CD4-positive, alpha-beta T cell treated with Interleukin-2 at 100 ng/mL for 4 hours (primary cell): Measurements from ENCODE around the gene HOOK2.
"Not testable (repeated sequence)": the region's sequence is repeated elsewhere in the genome, so short reads cannot be mapped to it uniquely, and the experiment has no call there.

Experiments used
- DNase-seq: peaks from one replicate; pipeline ENCODE4 v3.0.0-alpha.2; 2020; ENCODE audit warnings: low spot score

Gene HOOK2

DNA sequence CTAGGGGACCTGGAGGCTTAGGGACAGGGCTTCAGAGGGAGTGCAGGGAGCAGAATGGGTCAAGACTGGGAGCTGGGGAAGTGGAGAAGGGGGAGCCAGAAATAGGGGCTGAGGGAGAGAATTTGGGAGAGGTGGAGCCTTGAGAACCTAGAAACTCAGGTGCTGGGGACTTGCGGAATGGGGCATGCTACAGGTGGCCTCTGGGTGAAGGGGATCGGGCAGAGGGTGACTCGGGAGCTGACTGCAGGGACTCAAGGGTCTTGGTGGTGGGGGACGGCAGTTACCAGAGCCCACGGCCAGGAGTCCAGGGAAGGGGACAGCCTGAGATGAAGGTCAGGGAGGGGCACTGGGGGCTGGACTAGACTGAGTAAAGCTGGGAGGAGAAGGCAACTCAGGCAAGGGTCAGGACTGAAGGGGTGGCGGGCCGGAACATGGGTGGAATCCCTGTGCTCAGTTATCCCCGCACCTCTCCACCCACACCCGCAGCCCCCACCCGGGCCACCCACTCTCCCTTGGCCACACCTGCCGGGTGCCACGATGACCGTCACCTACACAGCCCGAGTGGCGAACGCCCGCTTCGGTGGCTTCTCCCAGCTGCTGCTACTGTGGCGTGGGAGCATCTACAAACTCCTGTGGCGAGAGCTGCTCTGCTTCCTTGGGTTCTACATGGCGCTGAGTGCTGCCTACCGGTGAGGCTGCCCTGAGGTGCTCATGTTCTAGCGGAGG, 23.1 kb downstream of the HOOK2 start:
- no peak for DNase-seq

DNA sequence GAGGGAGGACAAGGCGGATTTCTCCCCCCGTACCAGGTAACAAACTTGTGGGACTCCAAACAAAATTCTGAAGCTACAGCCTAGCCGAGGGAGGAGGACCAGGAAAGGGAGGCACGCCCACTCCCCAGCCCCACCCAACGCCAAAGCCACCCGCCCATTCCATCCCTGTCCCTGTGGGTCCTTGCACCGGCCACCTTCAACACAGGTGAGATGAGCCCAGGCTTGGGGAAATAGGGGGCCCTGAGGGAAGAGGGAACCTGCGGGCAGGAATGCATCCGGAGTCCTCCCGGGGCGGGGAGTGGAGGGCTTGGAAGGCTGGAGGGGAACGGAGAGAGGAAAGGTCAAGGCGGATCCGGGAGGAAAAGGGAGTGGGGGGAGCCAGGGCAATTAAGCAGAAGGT, 23.7 kb downstream of the HOOK2 start, which contains the start of gene BEST2:
TSS of gene BEST2 (plus strand) at position 157 of the 400 bp plus-strand sequence. CDS start 802 bp downstream, outside the sequence.
- DNase-seq = no peak

DNA sequence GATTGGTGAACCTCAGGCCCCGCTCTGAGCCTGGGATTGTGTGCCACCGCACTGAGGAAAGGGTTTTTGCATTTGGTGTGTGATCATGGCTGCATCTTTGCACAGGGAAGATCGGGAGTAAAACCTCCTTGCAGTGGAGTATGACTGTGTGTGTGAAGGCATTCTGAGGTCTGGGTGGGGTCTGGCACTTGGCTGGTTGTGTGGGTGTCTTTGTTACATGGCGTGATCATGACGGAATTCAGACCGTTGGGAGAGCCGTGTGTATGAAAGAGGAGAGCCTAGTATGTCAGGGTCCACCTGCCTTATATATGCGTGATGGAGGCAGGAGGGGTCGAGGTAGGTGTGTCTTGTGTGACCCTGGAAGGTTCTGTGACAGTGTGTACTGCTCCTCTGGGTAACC, 24.5 kb downstream of the HOOK2 start:
- no peak for DNase-seq

DNA sequence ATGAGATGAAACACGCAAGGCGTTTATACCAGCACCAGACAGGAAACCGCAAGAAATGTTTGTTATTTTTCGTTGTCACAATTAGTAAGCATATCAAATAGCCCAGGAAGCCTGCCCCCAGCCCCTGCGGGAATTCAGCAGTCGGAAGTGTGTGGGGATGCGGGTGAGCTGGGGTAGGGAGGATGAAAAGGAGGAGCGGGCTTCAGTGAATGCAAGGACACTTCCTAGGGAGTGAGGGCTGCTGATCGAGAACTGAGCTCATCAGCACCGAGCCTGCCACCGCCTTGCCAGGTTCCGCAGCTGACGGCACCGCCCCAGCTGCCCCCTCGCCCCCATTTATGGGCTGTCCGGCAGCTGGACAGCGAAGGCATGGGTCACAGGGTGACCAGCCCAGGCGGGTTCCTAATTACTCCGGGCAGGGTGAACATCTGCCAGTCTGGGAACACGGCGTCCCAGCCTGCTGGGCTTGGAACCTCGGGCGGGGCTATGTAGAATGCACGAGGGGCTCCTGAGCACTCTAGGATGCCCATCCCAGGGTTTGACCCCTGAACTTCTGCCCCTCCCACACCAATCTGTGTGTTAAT, 25.3 kb downstream of the HOOK2 start:
- no peak for DNase-seq

DNA sequence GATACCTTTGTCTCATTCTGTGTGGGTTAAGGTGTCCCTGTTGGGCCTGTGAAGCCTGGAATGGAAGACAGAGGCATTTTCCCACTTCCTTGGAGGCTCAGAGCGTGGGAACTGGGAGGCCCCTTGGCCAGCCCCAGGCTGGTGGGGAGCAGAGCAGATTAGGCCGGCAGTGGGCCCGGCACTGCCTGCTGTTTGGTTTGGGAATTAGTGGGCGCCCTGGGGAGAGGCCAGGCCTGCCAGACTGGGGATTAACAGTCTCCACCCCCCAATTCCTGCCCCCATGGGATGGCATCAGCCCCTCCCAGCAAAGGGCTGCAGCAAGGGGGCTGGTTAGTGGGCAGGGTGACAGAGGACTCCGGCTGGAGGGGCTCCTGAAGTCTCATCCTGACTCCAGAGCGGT, 26.9 kb downstream of the HOOK2 start:
- no peak for DNase-seq

DNA sequence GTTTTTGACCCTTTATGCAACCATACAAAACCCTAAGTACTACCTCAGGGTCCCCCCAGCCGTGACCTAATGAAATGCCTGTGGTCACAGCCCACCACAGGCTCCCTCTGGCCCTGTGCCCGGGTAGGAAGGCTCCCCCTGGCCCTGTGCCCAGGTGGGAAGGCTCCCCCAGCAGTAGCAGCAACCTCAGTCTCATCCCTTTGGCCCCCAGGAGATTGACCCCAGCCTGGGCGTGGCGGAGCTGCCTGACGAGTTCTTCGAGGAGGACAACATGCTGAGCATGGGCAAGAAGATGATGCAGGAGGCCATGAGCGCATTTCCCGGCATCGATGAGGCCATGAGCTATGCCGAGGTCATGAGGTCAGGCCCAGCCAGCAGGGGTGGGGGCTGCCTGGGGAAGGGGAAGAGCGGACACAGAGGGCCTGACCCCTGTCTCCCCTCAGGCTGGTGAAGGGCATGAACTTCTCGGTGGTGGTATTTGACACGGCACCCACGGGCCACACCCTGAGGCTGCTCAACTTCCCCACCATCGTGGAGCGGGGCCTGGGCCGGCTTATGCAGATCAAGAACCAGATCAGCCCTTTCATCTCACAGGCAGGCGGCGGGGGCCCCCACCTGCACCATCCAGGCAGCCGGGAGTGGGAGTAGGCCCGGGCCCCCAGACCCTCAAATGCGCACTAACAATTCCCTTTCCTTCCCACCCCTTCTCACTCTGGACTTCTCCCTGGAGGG, 30.0 kb downstream of the HOOK2 start:
- DNase-seq = no peak

DNA sequence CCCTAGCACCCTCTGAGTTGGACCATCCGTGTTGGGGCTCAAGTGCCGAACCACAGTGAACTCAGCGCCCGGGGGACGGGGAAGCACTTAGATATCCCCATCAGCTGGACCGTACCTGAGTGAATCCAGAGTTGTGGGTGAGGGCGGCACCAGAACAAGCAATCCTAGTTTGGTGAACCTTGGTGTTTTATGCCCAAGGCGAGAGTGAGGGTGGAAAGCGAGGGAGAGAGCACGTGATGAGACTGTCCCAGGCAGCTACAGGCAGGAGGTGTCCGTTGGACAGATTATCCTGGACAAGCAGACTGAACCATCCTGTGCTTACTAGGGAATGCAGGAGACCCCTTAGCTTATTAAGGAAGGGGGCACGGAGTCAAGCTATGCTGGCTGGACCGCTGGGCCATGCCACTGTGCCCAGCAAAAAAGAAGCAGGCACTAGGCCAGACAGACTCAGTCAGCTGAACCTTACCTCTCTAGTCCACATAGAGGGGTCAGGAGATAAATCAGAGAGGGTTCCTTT, 37.5 kb downstream of the HOOK2 start:
- DNase-seq = no peak

DNA sequence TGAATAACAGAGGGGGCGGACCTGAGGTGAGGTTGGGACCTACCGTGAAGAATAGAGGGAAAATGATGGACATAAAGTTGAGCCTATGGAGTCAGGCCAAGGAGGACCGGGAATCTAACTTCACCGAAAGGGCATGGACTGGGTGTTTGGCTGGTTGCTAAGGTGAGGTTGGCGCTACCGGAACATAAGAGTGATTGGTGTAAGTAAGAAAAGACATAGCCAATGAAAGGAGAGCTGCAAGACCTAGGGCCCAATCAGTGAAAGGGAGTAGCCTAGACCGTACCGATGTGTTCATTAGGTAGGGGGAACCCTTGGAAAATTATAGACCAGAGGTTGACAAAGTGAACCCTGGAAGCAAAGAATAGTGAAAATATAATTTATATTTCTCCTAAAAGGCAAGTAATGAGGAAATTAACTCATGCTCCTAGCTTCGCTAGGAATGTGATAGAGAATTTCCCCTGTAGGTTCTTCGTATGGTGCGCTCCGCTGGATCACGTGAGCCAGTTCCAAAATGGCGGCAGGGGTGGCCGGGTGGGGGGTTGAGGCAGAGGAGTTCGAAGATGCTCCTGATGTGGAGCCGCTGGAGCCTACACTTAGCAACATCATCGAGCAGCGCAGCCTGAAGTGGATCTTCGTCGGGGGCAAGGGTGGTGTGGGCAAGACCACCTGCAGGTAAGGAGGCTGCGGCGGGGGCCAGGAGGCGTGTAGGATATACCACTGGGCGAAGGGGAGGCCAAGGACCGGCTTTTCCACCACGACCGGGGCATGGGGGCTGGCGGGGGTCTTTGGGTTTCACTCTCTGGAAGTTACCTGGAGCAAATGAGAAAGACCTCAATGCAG, 38.1 kb downstream of the HOOK2 start, which contains the start of gene GET3:
TSS of gene GET3 (plus strand) at position 503 of the 840 bp plus-strand sequence. CDS start at position 512, 9 bp downstream.
- peak; percentile 89 for DNase-seq

DNA sequence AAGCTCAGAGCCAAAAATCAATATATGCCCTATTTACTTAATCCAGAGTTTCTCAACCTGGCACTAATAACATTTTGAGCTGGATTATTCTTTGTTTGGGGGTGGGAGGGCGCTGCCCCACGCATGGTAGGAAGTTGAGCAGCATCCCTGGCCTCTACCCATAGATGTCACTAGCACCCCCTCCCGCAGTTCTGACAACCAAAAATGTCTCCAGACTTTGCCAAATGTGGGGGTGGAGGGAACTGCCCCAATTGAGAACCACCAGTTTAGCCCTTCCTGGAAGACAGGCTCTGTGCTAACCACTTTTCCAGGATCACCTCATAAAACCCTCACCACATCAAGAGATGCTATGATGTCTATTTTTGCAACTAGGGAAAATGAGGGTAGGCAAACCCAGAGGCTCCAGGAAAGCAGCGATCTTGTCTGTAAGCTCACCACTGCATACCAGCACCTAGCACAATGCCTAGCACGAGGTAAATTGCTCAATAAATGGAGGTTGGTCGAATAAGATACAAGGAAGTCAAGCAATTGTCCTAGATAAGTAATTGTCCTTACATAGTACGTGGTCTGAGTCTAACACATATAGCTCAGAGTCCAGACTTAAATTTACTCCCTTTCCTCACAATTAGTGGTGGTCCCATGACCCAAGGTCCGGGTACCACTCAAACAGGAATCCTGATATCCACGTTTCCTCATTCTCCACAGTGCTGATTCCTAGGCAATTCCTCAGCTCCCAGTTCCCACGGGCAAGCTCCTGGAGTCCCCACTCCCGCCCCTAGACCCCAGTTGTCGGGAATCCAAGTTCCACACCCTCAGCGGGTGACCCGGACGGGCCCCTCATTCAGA, 41.8 kb downstream of the HOOK2 start:
- DNase-seq = peak; percentile 50

DNA sequence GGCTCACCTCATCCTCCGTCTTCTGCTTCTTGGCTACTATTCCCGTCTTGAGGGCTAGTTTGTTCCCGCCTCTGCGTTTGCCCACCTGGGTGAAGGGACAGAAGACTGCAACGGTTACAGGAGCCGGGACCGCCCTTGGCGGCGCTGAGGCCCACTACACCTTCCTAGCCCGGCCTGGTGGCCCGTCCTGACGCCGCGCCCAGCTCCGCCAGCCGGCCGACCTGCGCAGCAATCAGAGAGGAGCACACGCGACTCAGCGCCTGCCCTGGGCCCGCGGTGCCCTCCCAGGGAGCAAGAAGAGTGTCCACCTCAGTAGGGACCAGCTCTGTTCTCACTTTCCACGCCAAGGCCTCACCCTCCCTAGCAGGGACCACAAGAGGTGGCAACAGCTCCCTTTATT, 44.0 kb downstream of the HOOK2 start:
- DNase-seq = no peak

DNA sequence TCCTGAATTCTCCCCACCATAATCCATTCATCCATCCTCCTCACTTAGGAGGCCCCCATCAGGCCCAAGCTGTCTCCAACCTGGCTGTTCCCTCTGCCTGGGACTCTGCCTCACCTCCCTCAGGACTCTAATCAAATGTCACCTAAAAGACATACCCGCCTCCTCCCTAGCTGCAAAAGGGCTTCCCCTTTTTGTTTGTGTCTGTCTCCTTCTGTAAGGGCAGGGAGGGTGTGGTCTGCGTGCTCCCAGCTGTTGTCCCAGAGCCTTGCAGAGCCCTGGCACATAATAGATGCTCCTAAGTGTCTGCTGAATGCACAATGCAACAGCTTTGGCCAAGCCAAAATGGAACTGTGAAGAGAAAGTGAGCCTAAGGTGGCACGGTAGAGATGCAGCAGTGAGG, 45.3 kb downstream of the HOOK2 start:
- no peak for DNase-seq

DNA sequence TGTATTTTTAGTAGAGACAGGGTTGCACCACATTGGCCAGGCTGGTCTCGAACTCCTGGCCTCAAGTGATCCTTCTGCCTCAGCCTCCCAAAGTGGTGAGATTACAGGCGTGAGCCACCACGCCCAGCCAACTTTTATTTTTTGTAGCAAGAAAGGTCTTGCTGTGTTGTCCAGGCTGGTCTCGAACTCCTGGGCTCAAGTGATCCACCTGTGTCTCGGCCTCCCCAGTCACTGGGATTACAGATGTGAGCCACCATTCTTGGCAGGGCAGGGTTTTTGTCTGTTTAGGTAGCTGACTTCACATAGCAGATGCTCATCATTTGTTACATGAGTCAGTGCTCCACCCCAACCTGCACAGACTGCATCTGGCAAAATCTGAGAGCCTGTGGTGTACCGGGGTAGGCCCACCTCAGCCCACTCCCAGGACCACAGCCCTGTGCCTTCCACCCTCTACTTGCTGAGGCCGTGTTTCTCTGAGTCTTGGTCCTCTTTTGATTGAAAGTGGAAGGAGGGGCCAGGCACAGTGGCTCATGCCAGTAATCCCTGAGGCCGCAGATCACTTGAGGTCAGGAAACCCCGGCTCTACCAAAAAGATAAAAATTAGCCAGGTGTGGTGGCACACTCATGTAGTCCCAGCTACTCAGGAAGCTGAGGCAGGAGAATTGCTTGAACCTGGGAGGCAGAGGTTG, 47.5 kb downstream of the HOOK2 start:
- DNase-seq = no peak

DNA sequence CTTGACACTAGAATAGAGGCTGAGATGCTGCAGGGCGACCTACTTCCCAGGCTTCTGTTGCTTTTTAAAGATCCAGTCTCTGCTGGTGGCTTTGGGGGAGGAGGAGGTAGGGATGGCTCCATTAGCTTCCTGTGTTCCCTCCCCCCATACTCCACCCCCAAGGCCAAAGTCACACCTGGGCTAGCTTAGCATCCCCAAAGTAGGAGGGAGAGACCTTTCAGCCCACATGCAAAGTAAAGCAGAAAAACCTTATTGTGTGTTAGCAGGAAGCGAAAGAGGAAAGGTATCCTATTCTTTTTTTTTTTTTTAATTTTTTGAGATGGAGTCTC, 48.4 kb downstream of the HOOK2 start:
- DNase-seq = no peak

DNA sequence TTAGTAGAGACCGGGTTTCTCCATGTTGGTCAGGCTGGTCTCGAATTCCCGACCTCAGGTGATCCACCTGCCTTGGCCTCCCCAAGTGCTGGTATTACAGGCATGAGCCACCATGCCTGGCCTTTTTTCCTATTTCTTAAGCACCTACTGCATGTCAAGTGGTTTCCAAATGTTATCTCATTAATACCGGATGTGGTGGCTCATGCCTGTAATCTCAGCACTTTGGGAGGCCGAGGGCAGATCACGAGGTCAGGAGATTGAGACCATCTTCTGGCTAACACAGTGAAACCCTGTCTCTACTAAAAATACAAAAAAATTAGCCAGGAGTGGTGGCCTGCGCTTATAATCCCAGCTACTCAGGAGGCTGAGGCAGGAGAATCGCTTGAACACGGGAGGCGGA, 49.7 kb downstream of the HOOK2 start:
- DNase-seq = not testable (repeated sequence)

DNA sequence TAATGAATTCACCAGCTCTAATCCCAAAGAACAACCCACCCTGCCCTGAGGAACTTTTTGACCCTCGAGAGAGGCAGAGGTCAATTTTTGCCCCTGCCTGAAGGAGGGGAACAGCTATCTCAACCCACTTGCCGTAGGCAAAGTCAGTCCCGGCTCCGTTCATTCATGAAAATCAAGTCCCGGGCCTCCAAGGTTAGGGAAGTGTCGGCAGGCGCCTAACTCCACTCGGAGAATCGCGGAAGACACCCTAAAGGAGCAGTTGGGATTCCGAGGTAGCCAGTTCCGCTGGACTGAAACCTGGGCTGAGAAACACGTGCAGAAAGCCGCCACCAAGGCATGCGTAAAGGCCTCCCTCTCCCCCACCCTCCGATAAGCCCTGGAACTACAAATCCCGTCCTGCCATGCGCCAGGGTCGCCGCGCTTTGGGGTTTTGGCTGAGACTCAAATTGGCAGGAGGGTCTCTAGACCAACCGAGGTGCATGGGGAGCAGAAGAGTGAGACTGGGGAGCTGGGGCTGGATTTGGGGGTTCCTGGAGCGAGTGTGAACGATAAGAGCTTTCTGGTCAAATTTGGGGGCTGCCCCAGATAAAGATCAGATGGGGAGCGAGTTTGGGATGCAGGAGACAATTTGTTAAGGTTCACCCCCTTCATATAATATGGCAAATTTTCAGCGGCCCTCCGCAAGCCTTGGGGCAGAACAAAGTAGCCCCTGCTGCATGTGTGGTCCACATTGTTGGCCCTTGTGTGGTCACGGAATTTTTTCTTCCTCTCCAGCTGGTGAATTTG, 51.5 kb downstream of the HOOK2 start, which contains the start of gene TNPO2:
TSS of gene TNPO2 (minus strand) at position 292 of the 786 bp plus-strand sequence. CDS start 2,955 bp downstream, outside the sequence.
- peak; percentile 61 for DNase-seq

DNA sequence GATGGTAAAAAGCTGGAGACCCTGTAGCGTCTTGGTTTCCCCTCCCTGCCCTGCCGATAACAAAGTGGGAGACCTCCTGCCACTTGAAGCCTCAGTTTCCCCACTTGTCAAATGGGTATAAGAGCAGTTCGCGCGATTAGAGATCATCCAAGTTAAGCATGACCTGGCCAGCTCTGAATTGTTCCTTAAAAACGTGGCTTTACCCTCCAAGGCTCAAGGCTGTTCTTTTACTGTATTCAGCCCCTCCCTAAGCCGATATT, 52.0 kb downstream of the HOOK2 start:
- no peak for DNase-seq

DNA sequence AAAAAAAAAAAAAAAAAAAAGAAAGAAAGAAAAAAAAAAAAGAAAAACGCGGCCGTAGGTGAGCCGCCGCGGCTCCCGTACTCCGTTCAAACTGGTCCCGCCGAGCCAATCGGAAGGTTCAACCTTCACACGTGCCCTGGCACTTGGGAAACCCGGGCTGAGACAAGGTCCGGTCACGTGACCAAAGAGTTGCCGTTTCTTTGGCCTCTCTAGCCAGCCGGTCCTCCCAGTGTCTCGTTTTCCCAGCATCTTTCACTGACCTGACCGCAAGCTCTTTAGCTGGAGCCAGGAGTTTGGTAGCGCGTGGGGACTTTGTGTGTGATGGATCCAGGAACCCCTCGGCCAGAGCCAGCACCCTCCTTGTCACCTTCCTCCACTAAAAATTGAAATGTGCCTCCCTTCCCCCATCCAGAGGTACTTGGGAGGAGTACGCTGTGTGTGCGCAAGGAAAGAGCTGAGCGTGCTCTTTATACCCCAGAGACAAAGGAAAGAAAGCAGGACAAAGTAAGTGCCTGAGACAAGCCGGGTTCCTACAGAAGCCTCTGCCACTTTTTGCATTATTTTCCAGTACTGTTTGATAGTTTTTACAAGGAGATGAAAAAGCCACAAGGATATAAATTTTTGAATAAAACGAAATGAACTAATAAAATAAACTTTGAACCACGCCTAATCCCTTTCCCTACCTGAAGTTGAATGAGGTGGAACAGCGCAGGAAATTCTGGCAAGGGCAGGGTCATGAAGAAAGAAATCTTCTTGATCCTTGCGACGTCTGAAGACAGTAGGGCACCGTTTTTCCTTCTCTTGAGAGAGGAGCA, 52.6 kb downstream of the HOOK2 start:
- peak; percentile 97 for DNase-seq

DNA sequence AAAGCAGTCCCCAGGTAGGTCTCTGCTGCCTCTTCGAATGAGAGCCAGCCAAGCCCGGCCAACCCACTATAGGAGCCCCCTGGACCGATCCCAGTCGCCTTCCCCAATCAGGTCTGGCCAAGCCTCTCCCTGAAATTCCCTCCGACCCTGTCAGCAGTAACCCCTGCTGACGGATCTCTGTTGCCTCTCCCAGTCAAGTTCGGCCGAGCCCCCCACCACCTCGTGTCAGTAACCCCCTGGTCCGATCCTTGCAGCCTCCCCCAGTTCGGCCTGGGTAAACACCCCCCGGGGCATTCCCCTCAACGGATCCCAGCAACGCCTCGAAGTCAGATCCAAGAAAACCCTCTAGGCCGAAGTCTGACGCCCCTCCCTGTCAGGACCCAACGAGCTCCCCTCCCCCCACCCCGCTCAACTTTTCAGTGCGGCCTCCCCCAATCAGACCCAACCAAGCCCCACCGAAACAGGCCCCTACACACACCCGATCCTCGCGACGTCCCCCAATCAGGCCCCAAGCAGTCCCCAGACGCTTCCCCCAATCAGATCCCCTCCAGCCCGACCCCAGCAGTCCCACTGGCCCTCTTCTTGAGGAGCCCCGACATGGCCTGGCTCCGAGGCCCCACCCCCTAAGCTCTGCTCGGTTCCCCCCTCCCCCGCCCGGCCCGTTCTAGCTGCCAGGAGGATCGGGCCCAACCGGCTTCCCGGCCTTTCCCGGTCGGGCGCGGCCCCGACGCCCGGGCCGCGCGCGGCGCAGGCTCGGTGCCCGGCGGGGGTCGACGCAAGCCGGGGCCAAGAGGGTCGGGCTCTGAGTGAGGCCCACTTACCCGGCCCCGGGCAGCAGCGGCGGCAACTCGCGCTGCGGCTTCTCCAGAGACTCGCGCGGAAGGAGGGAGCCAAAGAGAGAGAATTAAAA, 53.4 kb downstream of the HOOK2 start:
- peak; percentile 37 for DNase-seq
